Amniotic epithelial cell (primary cell): ENCODE measurements around the gene TSSK6.

ENCODE experiments used
- DNase-seq: peaks from one replicate; pipeline ENCODE4 v3.0.0-alpha.2; 2010; ENCODE audit warnings: low read depth

Gene TSSK6

GRCh38 chr19:19514881-19515641 lies at the start of gene TSSK6:
Gene TSSK6, minus strand, starts transcription at chr19:19515548. Its CDS starts 121 bp downstream, at chr19:19515427.
- DNase-seq, result no peak

- no peak for DNase-seq
Observed at GRCh38 chr19:19563348-19563848, 48.0 kb upstream of the TSSK6 start.

- no peak for DNase-seq
Observed at GRCh38 chr19:19562665-19563347, 47.5 kb upstream of the TSSK6 start.

GRCh38 chr19:19561946-19562664 lies 46.8 kb upstream of the TSSK6 start:
- DNase-seq, result no peak

GRCh38 chr19:19559931-19560330 lies 44.6 kb upstream of the TSSK6 start:
- DNase-seq, result no peak

- DNase-seq, result no peak
Observed at GRCh38 chr19:19558636-19559035, 43.3 kb upstream of the TSSK6 start.

GRCh38 chr19:19558055-19558454 lies 42.7 kb upstream of the TSSK6 start:
- DNase-seq, result no peak

- peak; percentile 34 for DNase-seq
Observed at GRCh38 chr19:19554074-19555023, 39.0 kb upstream of the TSSK6 start.

- DNase-seq, result no peak
Observed at GRCh38 chr19:19553670-19554069, 38.3 kb upstream of the TSSK6 start.

- DNase-seq, result no peak
Observed at GRCh38 chr19:19552798-19553197, 37.5 kb upstream of the TSSK6 start.

GRCh38 chr19:19551853-19552192 lies 36.5 kb upstream of the TSSK6 start:
- DNase-seq, result peak; percentile 59

- DNase-seq, result no peak
Observed at GRCh38 chr19:19550972-19551852, 35.9 kb upstream of the TSSK6 start.

GRCh38 chr19:19550485-19550929 lies 35.2 kb upstream of the TSSK6 start:
- peak; percentile 80 for DNase-seq

- no peak for DNase-seq
Observed at GRCh38 chr19:19549804-19550464, 34.6 kb upstream of the TSSK6 start.

- peak; percentile 62 for DNase-seq
Observed at GRCh38 chr19:19548915-19549759, 33.8 kb upstream of the TSSK6 start.

GRCh38 chr19:19547674-19548336 lies 32.5 kb upstream of the TSSK6 start:
- DNase-seq, result no peak

- no peak for DNase-seq
Observed at GRCh38 chr19:19546751-19547162, 31.4 kb upstream of the TSSK6 start.

- no peak for DNase-seq
Observed at GRCh38 chr19:19545707-19546106, 30.4 kb upstream of the TSSK6 start.
